ENCODE data around the gene DEAF1.
"Not testable (repeated sequence)": the region's sequence is repeated elsewhere in the genome, so short reads cannot be mapped to it uniquely, and the experiment has no call there.

Gene DEAF1, protein sequence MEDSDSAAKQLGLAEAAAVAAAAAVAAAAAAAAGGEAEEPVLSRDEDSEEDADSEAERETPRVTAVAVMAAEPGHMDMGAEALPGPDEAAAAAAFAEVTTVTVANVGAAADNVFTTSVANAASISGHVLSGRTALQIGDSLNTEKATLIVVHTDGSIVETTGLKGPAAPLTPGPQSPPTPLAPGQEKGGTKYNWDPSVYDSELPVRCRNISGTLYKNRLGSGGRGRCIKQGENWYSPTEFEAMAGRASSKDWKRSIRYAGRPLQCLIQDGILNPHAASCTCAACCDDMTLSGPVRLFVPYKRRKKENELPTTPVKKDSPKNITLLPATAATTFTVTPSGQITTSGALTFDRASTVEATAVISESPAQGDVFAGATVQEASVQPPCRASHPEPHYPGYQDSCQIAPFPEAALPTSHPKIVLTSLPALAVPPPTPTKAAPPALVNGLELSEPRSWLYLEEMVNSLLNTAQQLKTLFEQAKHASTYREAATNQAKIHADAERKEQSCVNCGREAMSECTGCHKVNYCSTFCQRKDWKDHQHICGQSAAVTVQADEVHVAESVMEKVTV

GRCh38 chr11:694563-695287 is at the start of gene DEAF1:
Gene DEAF1, minus strand, starts transcription at chr11:695222. Its CDS starts 175 bp downstream, at chr11:695047.
- peak; percentile 99 for DNase-seq

GRCh38 chr11:742571-743201 is 47.7 kb upstream of the DEAF1 start:
- DNase-seq, result no peak

DNA sequence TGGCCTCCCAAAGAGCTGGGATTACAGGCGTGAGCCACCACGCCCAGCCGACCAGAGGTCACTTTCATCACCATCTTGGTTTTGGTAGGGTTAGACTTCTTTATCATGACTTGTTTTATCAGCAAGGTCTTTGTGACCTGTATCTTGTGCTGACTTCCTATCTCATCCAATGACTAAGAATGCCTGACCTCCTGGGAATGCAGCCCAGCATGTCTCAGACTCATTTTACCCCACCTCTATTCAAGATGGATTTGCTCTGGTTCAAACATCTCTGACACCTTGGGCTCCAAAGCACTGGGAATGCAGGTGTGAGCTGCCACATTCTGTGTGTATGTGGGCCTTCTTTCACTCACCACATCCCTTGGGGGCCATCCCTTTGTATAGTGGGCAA is 47.1 kb upstream of the DEAF1 start:
- no peak for DNase-seq

- DNase-seq, result not testable (repeated sequence)
These were observed 42.9 kb upstream of the DEAF1 start for GRCh38 chr11:737899-738298.

GRCh38 chr11:737366-737765 is 42.3 kb upstream of the DEAF1 start:
- DNase-seq, result no peak

DNA sequence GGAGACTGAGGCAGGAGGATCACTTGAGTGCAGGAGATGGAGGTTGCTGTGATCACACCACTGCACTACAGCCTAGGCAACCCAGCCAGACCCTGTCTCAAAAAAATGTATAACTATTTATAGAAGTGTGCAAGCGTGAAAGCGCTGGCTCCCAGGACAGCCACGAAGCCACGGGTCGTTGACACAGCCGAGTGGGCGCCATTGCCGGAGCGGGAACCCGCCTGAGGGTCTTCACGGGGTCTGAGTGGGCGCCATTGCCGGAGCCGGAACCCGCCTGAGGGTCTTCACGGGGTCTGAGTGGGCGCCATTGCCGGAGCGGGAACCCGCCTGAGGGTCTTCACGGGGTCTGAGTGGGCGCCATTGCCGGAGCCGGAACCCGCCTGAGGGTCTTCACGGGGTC is 39.5 kb upstream of the DEAF1 start:
- DNase-seq, result not testable (repeated sequence)

GRCh38 chr11:733072-733471 is 38.0 kb upstream of the DEAF1 start:
- no peak for DNase-seq

DNA sequence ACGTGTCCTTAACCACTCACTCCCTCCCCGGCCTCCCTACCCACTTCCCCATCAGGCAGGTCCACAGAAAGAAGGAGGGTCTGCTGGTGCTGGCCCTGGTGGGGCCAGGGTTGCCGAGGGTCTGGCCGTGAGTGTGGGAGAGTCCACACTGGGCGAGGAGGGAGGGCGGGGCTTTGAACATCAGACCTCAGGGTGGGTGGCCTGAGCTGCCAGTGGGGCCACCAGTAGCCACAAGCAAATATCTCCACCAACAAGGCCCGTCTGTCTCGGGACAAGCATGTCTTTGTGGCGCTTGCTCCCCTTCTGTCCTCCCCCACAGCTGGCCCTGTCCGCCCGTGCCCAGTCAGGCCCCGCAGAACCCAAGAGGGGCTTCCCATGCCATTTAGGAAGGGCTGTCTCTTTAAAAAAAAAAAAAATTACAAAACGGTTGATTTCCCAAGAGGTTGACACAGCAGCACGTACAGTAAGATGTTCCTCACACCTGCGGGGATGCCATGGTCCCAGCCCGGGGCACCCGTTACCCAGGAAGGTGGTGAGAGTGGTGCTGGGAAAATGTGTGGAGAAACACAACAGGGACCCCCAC is 34.6 kb upstream of the DEAF1 start:
- no peak for DNase-seq

DNA sequence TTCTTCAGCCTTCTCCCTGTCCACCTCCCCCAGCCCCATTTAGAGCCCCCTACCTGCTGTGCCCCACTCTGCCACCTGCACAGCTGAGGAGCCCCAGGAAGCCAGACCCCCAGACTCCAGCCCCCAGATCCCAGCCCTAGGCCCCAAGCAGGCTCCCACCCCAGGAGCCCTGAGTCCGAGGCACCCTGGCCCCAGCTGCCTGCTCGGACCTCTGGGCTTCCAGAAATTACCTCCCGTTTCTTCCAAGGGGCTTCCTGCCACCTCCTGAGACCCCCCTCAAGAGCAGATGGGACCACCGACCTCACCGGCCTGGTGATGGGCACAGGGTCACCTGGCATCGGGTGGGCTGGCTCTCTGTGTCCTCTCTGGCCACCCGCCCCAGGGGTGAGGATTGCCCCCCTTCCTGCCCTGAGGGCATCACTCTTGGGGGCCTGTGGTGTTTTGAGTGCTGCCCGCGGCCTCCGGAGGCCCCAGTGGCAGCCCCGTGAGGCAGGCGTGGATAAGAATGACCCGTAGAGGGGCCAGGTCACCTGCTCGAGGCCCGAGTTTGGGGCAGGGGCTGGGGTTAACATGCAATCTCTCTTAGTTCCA is 34.0 kb upstream of the DEAF1 start:
- no peak for DNase-seq

- peak; percentile 79 for DNase-seq
These were observed 33.1 kb upstream of the DEAF1 start for GRCh38 chr11:727859-728748.

- no peak for DNase-seq
These were observed 32.3 kb upstream of the DEAF1 start for GRCh38 chr11:727281-727701.

DNA sequence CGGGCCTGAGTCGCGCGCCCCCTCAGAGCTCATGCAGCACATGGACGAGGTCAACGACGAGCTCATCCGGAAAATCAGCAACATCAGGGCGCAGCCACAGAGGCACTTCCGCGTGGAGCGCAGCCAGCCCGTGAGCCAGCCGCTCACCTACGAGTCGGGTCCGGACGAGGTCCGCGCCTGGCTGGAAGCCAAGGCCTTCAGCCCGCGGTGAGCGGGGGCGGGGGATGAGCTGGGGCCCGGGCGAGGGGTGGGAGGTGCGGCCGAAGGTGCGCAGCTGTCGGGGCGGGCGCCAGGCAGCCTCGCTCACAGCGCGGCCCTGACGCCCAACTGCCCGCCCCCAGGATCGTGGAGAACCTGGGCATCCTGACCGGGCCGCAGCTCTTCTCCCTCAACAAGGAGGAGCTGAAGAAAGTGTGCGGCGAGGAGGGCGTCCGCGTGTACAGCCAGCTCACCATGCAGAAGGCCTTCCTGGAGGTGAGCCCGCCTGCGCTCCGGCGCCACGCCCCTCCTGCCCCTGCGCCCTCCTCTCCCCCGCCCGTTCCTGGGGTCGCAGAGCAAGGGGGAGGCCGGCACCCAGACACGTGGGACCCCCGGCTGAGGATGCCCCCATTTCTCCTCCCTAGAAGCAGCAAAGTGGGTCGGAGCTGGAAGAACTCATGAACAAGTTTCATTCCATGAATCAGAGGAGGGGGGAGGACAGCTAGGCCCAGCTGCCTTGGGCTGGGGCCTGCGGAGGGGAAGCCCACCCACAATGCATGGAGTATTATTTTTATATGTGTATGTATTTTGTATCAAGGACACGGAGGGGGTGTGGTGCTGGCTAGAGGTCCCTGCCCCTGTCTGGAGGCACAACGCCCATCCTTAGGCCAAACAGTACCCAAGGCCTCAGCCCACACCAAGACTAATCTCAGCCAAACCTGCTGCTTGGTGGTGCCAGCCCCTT is 31.5 kb upstream of the DEAF1 start:
- DNase-seq, result peak; percentile 47

DNA sequence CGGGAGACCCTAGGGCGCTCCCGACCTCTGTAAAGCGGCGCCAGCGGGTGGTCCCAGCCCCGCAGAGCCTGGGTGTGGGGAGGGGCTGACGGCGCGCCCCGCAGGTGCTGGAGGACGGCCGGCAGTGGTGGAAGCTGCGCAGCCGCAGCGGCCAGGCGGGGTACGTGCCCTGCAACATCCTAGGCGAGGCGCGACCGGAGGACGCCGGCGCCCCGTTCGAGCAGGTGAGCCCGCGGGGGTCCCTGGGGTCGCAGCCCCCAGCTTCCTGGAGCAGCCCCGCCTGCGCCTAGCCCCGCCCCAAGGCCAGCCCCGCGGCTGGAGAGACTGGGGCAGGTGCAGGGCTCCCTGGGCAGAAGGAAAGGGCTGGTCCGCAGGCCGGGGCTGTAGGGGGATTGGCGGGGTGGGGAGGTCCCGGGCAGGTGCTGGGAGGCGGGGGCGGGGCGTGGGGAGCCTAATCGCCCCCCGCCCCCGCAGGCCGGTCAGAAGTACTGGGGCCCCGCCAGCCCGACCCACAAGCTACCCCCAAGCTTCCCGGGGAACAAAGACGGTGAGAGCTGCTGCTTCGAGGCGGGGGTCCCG is 30.7 kb upstream of the DEAF1 start:
- DNase-seq, result no peak

GRCh38 chr11:724778-725386 is 29.9 kb upstream of the DEAF1 start:
- DNase-seq, result no peak

DNA sequence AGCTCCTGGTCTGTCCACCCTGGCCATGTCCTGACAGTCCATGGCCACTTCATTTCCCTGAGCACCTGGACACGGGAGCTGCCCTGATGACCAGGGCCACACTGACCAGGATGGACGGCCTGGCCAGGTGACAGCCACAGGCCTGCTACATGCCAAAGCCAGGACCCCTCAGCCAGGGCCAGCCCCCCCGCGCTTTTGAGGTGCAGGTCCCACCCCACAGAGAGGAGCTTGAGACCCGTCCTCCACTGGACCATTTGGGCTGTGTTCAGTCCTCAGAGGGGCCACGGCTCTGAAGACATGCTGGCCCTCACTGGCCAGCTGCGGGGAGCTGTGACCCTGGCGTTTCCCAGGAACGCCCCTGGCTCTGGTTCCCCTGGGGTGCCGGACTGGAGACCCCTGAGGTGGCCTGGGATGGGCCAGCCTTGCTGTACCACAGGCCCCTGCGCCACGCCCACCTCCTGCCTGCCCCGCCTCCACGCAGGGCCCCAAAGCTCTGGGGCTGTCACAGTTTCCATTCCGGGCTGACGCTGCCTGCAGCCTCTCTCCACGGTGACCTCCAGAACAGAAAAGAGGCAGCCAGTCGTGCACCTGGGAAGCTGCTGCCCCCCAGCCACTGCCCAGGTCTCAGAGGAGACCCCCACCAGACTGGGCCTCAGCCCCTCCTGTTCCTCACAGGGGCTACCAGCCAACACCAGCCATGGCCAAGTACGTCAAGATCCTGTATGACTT is 29.2 kb upstream of the DEAF1 start:
- no peak for DNase-seq

DNA sequence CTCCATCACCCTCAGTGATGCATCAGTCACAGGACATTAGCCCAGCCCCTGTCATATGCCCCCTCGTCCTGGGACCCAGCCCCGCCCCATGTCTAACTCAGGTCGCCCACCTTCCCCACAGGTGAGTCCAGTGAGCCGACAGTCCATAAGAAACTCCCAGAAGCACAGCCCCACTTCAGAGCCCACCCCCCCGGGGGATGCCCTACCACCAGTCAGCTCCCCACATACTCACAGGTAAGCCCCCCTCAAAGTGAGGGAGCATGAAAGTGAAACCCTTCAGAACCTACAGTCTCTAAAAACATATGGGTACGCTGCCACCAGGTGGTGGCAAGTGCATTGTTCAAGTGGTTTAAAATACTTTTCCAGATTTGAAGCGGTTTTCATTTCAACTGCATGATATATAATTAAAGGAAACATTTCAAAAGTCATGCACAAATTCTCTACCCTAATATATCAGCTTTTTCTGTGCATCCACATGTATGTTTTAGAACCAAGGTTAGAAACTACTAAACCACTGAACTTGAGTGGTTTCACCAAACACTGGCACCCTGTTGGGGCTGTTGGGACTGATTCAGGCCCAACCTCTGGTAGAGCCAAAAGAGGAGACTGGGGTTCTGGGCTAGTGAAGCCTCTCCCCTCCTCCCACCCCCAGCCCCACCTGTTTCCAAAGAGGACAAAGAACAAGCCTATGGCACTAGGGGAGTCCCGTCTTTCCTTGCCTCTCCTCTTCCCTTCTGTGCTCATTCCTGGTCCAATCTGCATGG is 28.3 kb upstream of the DEAF1 start:
- DNase-seq, result peak; percentile 36

GRCh38 chr11:722346-722811 is 27.4 kb upstream of the DEAF1 start:
- DNase-seq, result no peak

All from activated CD4-positive, alpha-beta T cell treated with anti-CD3 and anti-CD28 coated beads, Interleukin-2, amount 50 U/mL, for 1 hour (primary cell).